GM21526 (cell line): ENCODE results near the gene PTPRN2.

ENCODE experiments used
- ATAC-seq: cut with Tn5 transposase; IDR thresholded peaks from one replicate; pipeline ENCODE4 v1.9.1; 2021; ENCODE audit warnings: moderate library complexity; ENCODE audit not compliant: unreplicated experiment, low FRiP score

The PTPRN2 gene

DNA sequence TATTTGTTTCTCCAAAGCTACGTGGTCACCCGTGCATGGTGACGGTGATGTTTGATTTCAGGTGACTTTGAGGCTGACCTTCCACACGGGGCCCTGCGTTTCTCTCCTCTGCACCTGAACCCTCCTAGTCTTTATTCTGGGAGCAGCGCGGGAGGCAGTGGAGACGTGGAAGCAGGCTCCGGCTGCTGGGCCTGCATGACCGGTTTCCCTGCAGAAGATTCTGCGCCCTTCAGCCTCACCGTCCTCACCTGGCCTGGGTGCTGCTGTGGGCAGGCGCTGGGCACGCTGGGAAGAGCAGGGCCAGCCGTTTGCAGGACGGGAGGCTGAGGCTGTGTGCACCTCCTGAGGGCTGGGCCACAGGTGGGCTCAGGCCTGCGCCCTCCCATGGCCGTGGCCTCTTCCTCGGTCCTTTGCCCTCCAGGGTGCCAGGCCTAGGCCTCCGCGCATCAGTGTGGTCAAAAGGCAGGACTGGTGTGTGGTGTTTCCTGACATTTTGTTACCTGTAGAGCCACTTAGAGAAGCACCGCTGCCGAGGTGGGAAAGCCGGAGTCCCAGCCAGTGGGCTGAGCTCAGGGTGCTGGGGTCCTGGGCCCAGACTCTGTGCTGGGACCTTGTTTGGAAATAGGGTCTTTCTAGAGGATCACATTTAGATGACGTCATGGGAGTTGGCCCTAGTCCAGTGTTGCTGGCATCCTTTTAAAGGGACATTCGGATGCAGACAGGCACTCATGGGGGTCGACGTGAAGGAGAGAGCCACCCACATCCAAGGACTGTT, 772.5 kb downstream of the PTPRN2 start:
- no peak for ATAC-seq

DNA sequence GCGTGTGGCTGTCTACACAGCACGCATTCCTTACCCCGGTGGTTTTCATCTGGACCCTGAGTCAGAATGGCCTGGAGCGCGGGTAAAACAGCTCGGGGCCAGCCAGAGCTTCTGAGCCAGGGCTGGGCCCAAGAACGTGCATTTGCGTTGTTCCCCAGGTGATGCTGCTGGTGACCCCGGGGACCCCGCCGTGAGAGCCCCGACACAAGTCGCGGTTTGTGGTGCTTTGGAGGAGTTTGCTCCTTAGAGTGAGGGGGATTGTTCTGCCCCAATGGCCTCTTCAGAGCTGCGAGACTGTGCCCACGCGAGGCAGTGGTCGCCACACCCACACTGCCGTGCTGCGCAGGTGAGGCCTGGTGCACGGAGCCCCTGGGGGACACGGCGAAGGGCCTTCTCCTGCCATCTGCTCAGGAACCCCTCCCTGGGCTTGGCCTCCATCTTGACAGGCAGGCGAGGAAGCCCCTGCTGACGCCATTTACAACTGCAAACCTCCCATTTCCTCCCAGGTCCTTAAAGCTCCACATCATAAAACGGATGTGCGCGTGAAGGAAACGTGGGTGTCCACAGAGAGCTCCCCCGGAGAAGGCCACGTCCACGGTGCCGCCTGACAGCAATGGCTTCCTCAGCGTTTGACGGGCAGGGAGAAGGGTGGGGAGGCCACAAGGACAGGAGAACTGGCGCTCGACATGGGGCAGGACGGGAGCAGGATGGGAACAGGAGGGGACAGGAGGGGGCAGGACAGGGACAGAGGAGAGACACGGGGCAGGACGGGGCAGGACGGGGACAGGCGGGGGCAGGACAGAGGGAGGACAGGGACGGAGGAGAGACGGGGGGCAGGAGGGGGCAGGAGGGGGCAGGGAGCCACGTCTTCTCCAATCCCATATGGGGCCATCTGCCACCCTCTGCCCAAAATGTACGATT, 773.6 kb downstream of the PTPRN2 start:
- no peak for ATAC-seq

DNA sequence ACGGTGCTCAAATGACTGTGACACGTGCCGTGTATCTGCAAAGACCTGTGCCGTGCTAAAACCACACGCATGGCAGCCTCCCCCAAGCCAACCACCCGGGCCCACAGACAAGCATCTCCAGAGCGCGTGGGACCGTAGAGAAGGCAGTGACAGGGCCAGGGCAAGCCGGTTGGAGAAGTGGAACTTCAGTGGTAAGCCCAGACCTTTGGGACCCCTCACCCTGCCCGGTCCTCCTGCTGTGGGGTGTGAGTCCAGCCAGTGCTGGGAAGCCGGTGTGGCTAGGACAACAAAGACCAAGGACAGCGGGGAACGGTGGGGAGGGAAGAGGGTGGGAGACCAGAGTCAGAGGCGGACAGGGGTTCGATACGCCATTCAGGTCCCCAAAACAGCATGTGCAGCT, 774.6 kb downstream of the PTPRN2 start:
- no peak for ATAC-seq

DNA sequence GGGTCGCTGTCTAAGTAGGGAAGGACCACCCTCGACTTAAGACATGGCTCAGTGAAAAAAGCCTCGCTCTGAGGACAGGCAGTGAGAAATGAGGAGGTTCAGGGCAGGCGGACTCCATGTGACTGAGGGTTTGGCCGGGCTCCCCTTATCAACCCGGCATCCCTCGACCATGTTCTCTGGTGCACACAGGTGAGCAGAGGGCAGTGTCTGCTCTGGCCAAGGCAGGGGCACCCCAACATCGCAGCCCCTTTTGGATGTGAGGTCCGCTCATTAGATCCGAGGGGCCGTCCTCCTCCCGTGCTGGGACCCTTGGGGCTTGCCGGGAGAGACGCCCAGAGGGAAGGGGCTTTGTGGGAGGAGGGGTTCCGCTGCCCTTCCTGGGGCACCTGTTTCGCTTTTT, 775.7 kb downstream of the PTPRN2 start:
- no peak for ATAC-seq

DNA sequence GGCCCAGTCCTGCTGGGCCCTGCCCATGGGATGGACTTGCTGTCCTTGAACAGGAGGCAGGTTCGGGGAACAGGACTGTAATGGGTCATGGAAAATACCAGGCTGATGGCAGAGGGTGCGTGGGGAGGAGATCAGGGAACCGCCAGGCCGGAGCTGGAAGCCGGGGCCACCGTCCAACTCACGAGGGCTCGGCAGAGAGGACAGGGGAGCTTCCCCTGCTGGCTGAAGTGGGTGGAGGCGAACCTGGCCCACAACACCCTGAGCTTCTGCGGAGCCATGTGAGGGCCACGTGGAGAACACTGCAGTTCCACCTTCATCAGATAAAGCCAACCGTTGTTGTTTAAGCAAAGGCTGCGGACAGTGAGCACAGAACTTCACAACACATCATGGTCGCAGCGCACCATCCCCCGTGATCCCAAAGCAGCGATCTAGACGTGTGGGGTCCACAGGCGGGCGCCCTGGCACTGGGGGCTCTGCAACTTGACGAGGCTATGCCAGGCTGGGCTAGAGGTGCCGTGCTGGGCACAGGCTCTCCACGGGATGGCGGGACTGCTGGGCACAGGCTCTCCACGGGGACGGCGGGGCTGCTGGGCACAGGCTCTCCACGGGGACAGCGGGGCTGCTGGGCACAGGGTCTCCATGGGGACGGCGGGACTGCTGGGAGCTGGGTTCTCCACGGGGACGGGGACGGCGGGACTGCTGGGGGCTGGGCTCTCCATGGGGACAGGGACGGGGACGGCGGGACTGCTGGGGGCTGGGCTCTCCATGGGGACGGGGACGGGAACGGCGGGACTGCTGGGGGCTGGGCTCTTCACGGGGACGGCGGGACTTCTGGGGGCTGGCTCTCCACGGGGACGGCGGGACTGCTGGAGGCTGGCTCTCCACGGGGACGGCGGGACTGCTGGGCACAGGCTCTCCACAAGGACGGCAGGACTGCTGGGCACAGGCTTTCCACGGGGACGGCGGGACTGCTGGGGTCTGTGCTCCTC, 777.5 kb downstream of the PTPRN2 start:
- ATAC-seq: no peak

DNA sequence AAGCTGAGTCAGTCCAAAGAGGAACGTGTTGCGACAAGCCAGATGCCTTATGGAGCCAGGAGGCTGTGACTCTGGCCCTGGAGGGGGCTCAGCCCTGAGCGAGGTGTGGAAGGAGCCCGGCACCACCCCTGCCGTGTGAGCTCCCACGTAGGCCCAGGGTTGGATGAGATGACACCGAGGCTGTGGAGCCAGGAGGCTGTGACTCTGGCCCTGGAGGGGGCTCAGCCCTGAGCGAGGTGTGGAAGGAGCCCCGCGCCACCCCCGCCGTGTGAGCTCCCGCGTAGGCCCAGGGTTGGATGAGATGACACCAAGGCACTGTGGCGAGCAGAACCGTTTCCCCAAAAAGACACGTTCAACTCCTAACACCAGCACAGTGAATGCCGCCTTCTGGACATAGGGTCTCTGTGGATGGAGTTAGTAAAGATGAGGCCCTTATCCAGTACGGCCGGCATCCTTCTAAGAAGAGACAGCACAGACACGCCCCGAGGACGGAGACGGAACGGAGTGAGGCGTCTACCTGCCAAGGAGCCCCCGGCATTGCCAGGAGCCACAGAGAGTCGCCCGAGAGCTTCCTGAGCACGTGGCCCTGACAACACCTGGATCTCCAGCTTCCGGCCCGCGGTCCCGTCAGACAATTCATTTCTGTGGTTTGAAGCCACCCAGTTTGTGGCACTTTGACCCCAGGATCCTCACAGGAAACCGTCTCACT, 778.3 kb downstream of the PTPRN2 start:
- no peak for ATAC-seq

DNA sequence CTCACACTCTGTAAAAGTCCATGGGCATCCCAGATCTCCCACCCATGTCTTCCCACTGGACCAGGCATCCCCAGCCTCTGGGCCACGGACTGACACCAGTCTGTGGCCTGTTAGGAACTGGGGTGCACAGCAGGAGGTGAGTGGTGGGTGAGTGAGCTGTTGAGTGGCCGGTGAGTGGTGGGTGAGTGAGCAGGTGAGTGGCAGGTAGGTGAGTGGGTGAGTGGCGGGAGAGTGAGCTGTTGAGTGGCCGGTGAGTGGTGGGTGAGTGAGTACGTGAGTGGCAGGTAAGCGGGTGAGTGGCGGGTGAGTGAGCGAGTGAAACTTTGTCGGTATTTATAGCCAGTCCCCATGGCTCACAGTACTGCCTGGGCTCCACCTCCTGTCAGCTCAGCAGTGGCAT, 779.6 kb downstream of the PTPRN2 start:
- ATAC-seq: no peak

DNA sequence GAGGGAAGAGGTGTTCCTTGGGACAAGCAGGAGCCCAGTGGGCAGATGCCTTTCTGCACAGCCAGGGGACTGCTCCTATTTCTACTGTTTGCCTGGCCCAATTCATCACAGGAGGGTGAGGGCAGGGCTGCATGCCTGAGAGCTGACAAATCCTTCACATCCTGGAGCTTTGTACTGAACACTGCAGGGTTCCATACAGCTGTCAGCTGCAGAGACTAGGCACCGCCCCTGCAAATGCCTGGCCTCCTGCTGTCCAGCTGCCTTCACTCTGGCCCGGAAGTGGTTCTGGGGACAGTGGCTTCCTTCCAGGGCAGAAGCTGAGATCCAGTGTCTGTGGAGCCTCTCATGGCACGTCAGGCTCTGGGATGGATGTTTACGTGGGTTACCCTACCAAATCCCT, 780.1 kb downstream of the PTPRN2 start:
- no peak for ATAC-seq

DNA sequence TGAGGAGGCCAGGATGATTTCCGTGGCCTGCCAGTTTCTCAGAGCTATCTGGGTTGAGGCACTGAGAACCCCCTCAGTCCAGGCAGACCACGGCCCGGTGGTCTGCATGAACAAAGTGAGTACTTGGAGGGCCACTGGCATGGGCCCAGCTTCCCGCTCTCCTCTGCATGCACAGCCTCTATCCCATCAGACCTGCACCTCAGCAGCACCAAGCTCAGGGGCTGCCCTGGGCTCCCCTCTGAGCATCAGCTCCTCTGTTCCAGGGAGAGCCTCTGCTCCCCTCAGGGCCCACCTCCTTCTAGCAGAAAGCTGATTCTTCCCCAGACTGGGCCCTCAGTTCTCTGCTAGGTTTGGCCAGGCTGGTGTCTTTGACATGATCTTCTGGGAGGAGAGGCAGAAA, 780.9 kb downstream of the PTPRN2 start:
- ATAC-seq: no peak

DNA sequence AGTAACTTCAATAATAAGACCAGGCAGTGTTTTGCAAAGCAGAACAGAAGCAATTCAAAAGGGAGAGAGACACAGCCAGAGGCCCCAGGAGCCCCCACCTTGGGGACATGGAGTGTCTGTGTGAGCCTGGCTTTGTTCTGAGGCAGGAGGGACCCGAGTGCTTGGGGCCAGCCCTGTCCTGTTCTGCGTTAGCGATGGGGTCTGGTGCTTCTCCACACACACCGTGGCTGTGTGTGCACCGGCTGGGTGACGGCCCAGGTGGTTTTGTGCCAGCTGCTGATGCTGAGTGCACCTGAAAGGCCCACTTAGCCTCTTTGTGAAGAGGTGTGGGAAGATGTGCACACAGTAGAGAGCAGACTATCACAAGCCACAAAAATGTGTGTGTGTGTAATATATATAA, 781.9 kb downstream of the PTPRN2 start:
- ATAC-seq: no peak

DNA sequence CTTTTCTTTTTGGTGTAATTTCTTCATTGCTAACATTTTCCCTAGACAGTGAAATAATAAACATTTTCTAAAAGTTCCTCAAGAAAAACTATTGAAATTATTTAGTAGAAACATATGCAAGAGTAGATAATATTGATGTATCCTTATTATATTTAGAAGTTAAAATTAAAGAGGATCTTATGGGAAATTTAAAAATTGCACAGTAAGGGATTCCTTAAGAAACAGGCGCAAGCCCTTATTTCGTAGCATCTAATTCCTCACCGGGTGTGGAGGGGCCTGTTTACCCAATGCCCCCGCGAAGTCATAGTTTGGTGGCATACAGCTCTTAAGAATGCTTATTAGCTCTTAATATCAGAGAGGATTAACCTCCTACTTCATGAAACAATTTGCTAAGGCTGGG, 783.7 kb downstream of the PTPRN2 start:
- ATAC-seq: no peak

DNA sequence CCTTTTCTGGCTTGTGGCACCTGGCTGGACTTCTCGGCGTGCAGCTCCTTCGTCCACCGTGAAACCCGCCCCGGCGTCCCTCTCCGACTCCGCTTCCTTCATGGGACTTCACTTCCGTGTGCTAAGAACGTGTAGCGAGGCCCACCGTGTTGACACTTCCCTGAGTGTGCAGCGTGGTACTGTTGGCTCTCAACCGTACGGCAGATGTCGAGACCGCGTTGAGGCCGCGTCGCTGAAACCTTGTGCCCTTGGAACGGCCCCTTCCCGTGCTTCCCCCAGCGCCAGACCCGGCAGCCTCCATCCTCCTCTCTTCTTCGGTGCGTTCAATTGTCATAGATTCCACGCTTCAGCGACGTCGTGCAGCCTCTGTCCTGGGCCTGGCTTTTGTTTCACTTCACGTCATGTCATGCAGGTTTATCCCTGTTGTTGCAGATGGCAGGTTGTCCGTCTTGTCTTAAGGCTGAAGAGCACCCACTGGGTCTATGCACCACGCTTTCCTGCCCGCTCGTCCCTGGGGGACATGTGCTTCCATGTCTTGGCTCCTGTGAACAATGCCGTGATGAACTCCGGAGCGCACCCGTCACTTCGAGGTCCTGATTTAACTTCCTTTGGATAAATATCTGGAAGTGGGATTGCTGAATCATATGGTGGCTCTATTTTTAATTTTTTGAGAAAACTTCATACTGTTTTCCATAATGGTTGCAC, 785.5 kb downstream of the PTPRN2 start:
- no peak for ATAC-seq

DNA sequence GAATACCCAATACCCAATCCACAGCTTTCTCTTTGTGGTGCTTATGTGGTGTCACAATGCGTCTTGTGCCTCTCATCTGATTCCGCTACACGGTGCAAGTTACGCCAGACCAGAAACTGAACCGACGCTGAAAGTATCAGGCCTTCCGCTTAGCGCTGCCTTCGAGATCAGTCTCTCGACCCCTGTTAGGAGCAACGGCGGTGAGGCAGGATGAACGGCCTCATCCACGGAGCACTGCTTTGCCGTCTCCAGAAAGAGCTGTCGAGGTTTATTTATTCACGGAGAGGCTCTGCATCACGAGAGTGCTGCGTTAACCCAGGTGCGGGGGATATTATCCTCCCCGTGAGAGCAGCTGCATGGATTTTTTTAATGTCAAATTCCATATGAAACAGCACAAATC, 786.5 kb downstream of the PTPRN2 start:
- ATAC-seq: no peak

DNA sequence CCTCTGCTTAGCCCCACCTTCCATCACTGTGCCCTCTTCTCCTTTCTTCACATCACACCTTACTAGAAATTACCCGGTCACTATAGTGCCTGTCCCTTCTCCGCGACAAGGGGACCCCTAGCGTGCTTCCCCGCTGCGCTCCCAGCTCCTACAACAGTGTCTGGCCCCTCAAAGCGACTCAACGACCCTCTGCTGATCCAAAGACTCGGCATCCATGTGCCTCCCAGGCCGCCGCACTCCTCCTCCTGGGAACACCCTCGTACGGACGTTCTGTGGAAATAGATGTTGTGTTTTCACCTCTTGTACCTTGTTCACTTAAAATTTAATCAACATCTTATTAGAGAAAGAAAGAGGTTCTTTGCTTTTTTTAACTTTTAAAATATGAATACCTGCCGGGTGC, 787.3 kb downstream of the PTPRN2 start:
- ATAC-seq: no peak

DNA sequence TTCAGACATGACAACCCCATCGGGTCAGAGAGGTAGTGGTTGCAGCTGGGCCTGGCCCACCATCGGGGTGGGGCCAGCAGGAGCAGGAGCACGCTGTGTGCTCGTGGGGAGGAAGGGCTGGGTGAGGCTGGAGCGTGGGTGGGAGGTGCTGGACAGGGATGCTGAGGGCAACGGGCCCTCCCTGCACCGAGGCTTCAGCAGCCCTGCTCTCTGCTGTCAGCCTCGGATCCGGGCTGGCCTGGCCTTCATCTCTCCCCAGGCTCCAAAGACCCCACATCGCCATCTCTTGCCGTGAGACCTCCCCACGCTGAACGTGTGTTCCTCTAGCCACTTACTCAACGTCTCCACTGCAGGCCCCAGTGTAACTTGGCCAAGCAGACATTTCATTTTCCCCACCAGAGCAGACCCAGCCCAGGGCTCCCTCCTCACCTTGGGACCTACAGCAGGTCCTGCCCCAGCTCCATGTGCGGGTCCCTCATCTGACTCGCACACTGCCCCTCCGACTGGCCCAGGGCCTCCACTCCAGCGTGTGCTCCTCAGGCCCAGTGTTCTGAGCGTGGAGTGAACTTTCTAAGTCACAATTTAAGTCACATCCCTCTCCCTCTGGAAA, 788.4 kb downstream of the PTPRN2 start:
- ATAC-seq: no peak

DNA sequence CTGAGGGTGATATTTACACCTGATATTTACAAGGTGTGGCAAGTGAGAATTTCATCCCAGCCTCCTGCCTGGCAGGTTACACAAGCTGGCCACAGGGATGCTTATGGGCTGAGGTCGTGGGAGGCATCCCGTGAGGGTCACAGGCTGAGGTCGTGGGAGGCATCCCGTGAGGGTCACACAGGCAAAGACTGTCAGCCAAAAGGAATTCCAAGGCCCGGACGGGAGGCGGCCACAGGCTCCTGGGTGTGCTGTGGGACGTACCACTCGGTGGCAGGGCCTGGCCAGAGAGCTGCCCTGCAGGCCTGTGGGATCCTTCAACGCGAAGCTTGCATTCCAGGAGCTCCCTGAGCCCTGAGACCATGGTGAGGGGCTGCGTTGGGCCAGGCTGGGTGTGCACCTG, 790.3 kb downstream of the PTPRN2 start:
- no peak for ATAC-seq

DNA sequence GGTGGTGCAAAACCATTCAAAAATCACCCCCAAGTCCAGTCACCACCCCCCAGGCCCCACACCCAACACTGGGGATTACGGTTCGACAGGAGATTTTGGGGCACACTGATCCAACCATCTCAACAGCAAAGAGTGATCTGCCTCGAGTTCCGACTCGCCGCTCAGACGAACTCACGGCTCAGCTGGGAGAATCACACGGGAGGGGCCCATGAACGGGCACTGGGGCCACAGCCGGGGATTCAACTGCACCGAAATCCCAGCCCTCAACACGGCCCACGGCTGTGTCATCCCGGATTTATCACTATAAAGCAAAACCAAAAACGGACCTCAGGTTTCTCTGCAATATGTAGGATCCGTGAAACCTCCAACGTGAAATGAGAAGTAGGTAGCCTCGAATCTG, 790.8 kb downstream of the PTPRN2 start:
- no peak for ATAC-seq

DNA sequence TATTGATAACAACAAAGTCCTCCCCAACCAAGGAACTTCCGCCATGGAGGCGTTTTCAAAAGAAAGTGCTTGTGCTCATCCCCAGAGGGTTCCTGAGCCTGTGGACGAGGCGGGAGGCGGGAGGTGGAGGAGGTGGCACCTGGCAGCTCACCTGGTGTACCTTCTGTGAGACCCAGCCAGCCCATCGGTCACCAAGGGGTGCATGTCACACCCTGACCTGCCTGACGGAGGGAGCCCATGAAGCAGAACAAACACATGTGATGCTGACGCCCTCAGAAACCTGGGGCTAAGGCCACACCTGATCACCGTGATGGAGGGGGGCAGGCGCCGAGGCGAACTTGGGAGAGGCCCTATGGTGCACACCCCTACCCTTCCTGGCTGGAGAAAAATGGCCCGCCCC, 792.0 kb downstream of the PTPRN2 start:
- ATAC-seq: no peak

DNA sequence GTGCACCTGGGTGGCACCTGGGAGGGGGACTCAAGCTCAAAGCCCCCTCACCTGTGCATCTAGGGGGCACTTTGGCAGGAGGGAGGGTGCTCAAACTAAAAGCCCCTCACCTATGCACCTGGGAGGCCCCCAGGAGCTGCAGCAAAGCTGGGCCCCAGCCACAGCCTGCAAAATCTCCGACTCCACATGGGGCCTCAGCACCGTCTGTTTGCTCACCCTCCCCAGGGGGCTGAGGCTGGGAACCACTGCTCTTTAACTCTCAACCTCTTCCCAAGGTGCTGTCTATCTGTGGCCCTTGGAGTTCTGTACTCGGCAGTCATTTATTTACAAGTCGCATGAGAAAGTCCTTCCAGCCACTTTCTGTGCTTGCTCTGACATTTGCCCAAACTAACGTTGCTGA, 792.4 kb downstream of the PTPRN2 start:
- ATAC-seq: no peak
